Mesenchymal stem cell (in vitro differentiated cells and primary cell): ENCODE results near the gene MYCBPAP.

Experiments used
- DNase-seq: peaks from one replicate; pipeline ENCODE4 v3.0.0-alpha.2; 2013
- H2AFZ ChIP-seq: one replicate; pipeline ENCODE4 v1.6.1; 2013; ENCODE audit warnings: low read depth, mild to moderate bottlenecking, control low read depth, inconsistent platforms, low read length, moderate library complexity
- H2AK5ac ChIP-seq: 2 replicates; pipeline ENCODE4 v1.6.1; 2013; ENCODE audit warnings: low read length, moderate library complexity, mild to moderate bottlenecking, inconsistent platforms; ENCODE audit not compliant: severe bottlenecking
- H2BK120ac ChIP-seq: one replicate; pipeline ENCODE4 v1.6.1; 2013; ENCODE audit warnings: low read depth, mild to moderate bottlenecking, inconsistent platforms, low read length, moderate library complexity
- H2BK12ac ChIP-seq, 2 experiments: one replicate each; pipeline ENCODE4 v1.6.1; 2013; ENCODE audit warnings: inconsistent platforms in 2 of 2, low read length in 2 of 2, mild to moderate bottlenecking in 2 of 2, moderate library complexity in 2 of 2, control low read depth in 1 of 2
- H2BK15ac ChIP-seq: one replicate; pipeline ENCODE4 v1.6.1; 2013; ENCODE audit warnings: mild to moderate bottlenecking, low read depth, inconsistent platforms; ENCODE audit not compliant: poor library complexity, severe bottlenecking
- H2BK5ac ChIP-seq: 2 replicates; pipeline ENCODE4 v1.6.1; 2013; ENCODE audit warnings: low read depth, mild to moderate bottlenecking, low read length, control low read depth, inconsistent platforms; ENCODE audit not compliant: poor library complexity, severe bottlenecking
- H3K14ac ChIP-seq, 2 experiments: one replicate each; pipeline ENCODE4 v1.6.1; 2013; ENCODE audit warnings: inconsistent platforms in 2 of 2, low read length in 2 of 2, control low read depth in 1 of 2, mild to moderate bottlenecking in 1 of 2, moderate library complexity in 1 of 2
- H3K18ac ChIP-seq, 2 experiments: one replicate each; pipeline ENCODE4 v1.6.1; 2013; ENCODE audit warnings: inconsistent platforms in 2 of 2, low read length in 2 of 2, control low read depth in 1 of 2, low read depth in 1 of 2, mild to moderate bottlenecking in 1 of 2
- H3K23ac ChIP-seq, 2 experiments: one replicate each; pipeline ENCODE4 v1.6.1; 2013; ENCODE audit warnings: inconsistent platforms in 2 of 2, low read length in 2 of 2, mild to moderate bottlenecking in 2 of 2, moderate library complexity in 2 of 2, control low read depth in 1 of 2
- H3K27ac ChIP-seq: 2 replicates; pipeline ENCODE4 v1.5.1; 2013; ENCODE audit warnings: mild to moderate bottlenecking, moderate library complexity, low read length, control low read depth, inconsistent platforms; ENCODE audit not compliant: poor library complexity, severe bottlenecking
- H3K27me3 ChIP-seq, 2 experiments: 2 replicates each; pipeline versions ENCODE4 v1.6.1 to v1.7.0; 2013; ENCODE audit warnings: low read length in 2 of 2, mild to moderate bottlenecking in 2 of 2, moderate library complexity in 2 of 2, control low read depth in 1 of 2, inconsistent platforms in 1 of 2; ENCODE audit not compliant: control insufficient read depth in 1 of 2, insufficient read depth in 1 of 2
- H3K36me3 ChIP-seq, 2 experiments: 2 replicates each; pipeline versions ENCODE4 v1.6.1 to v1.7.0; 2013; ENCODE audit warnings: low read length in 2 of 2, control low read depth in 1 of 2, inconsistent platforms in 1 of 2, low read depth in 1 of 2, mild to moderate bottlenecking in 1 of 2; ENCODE audit not compliant: insufficient read depth in 2 of 2, control insufficient read depth in 1 of 2
- H3K4ac ChIP-seq, 2 experiments: one replicate each; pipeline ENCODE4 v1.6.1; 2013; ENCODE audit warnings: inconsistent platforms in 2 of 2, low read length in 2 of 2, mild to moderate bottlenecking in 2 of 2, moderate library complexity in 2 of 2, control low read depth in 1 of 2, low read depth in 1 of 2
- H3K4me1 ChIP-seq: 2 replicates; pipeline ENCODE4 v1.6.1; 2013; ENCODE audit warnings: low read depth, low read length, control low read depth; ENCODE audit not compliant: control insufficient read depth, insufficient read depth
- H3K4me2 ChIP-seq: 2 replicates; pipeline ENCODE4 v1.6.1; 2013; ENCODE audit warnings: low read length, mild to moderate bottlenecking, inconsistent platforms; ENCODE audit not compliant: poor library complexity, severe bottlenecking
- H3K4me3 ChIP-seq, 2 experiments: 2 replicates each; pipeline versions ENCODE4 v1.5.1 to v1.7.0; 2013; ENCODE audit warnings: low read length in 2 of 2, mild to moderate bottlenecking in 2 of 2, control low read depth in 1 of 2, low read depth in 1 of 2; ENCODE audit not compliant: insufficient read depth in 1 of 2
- H3K79me1 ChIP-seq: replicated peaks from 2 replicates; pipeline ENCODE4 v1.6.1; 2013; ENCODE audit warnings: mild to moderate bottlenecking, control low read depth, low read length, inconsistent platforms; ENCODE audit not compliant: poor library complexity, severe bottlenecking
- H3K9ac ChIP-seq: 2 replicates; pipeline ENCODE4 v1.7.0; 2013; ENCODE audit warnings: mild to moderate bottlenecking, low read length, moderate library complexity
- H3K9me3 ChIP-seq: 2 replicates; pipeline ENCODE4 v1.7.0; 2013; ENCODE audit warnings: mild to moderate bottlenecking, low read length; ENCODE audit not compliant: control insufficient read depth
- H4K8ac ChIP-seq: one replicate; pipeline ENCODE4 v1.6.1; 2013; ENCODE audit warnings: inconsistent platforms, mild to moderate bottlenecking, low read length, moderate library complexity
- H4K91ac ChIP-seq: one replicate; pipeline ENCODE4 v1.6.1; 2013; ENCODE audit warnings: mild to moderate bottlenecking, low read length, inconsistent platforms
- WGBS: methylation state at CpG from one replicate; pipeline ENCODE4 v1.1.7; 2013; ENCODE audit warnings: mixed read lengths; 5-methylcytosine and 5-hydroxymethylcytosine counted together

The MYCBPAP gene

DNA sequence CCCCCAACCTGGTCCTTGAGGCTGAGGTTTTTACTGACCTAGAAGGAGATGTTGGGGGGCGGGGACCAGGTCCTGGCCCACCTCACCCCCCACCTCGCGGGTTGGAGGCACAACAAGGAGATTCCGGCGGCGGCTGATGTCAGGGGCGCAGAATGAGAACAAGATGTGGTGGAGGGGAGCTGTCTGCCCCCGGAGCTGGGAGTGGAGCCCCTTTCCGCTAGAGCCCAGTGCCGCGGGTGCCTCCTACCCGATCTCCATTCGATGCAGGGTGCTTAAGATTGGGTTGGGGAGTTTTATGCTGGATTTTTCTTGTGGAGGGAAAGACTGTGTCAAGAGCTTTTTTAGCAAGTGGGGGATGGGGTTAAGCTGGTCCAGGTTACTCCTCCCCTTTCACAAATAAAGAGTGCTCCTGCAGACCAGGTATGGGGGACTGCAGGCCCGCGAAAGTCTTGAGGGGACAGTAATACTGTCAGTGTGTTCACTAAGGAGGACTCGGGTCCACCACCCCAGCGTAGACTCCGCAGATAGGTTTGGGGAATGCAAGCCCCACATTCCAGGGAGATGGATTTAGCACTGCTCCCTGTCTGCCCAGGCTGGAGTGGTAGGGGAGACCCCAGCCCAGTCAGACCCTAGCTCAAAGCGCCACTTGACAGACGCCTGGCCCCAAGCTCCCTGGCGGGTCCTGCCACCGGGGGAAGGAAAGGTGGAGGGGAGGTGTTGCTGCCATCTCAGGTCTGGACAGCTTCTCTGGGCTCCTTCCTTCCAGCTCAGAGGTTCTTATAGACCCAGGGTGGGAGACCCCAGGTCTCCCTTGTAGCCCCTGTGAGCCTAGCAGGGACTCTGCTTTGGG, 54.2 kb downstream of the MYCBPAP start:
- H3K9ac ChIP-seq: no peak overlapping the region
- no peak overlapping the region for H3K27ac ChIP-seq
- H3K18ac ChIP-seq: no peak overlapping the region
- H3K9me3 ChIP-seq: no peaks in the 10 kb centered on the region
- H4K8ac ChIP-seq: no peak overlapping the region
- no peak overlapping the region for H3K4ac ChIP-seq
- no peak overlapping the region for H3K14ac ChIP-seq
- H3K23ac ChIP-seq: no peak overlapping the region
- H2BK12ac ChIP-seq: no peak overlapping the region
- no peak overlapping the region for H4K91ac ChIP-seq
- peak overlapping the region in 1 of 2 experiments; percentile 33 for H3K4me3 ChIP-seq
- WGBS: 3% methylated on average over 22 of the region's 22 CpGs
- H3K4me1 ChIP-seq: peaks cover 33% of the 10 kb centered on the region
- no peaks in the 10 kb centered on the region for H3K36me3 ChIP-seq
- no peak overlapping the region for H3K4me2 ChIP-seq
- no peak overlapping the region for H2AK5ac ChIP-seq
- H2BK15ac ChIP-seq: no peak overlapping the region
- peaks cover 40 to 79% of the 10 kb centered on the region in 2 experiments for H3K27me3 ChIP-seq
- H3K79me1 ChIP-seq: no peaks in the 10 kb centered on the region
- DNase-seq: no peak
- no peak overlapping the region for H2AFZ ChIP-seq
- no peak overlapping the region for H2BK120ac ChIP-seq
- H2BK5ac ChIP-seq: no peak overlapping the region

DNA sequence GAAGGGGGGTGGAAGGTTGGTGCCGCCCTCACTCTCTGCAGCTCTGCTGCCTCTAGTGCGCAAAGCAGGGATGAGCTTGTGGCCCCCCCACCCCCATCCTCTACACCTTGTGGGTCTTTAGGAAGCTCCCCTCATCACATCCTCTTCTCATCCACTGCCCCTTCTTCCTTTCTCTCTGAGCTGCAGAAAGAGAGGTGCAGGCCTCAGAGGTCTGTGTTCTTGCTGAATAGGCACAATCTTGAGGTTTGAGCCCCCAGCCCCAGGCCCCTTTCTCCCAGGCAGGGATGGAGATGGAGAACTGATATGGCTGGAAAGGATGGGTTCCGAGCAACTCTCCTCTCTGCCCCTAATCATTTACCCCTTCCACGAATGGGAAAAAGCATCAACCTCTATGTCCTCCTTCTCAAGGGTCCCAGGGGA, 54.9 kb downstream of the MYCBPAP start:
- Histone ChIP-seq H3K27me3 (peaks cover 40 to 84% of the 10 kb centered on the region in 2 experiments), H3K9ac (no peak overlapping the region), H2AK5ac (no peak overlapping the region), H3K36me3 (no peaks in the 10 kb centered on the region), H2BK5ac (no peak overlapping the region), H4K8ac (no peak overlapping the region), H2BK15ac (no peak overlapping the region), H4K91ac (no peak overlapping the region), H3K4me3 (no peak overlapping the region), H3K79me1 (no peaks in the 10 kb centered on the region), H3K18ac (no peak overlapping the region), H2AFZ (no peak overlapping the region), H3K9me3 (no peaks in the 10 kb centered on the region), H2BK12ac (no peak overlapping the region), H3K23ac (no peak overlapping the region), H3K4ac (no peak overlapping the region), H3K4me1 (peaks cover 33% of the 10 kb centered on the region), H3K4me2 (no peak overlapping the region), H3K14ac (no peak overlapping the region), H2BK120ac (no peak overlapping the region), H3K27ac (no peak overlapping the region)
- DNase-seq: no peak
- 17% methylated on average over 3 of the region's 4 CpGs for WGBS

DNA sequence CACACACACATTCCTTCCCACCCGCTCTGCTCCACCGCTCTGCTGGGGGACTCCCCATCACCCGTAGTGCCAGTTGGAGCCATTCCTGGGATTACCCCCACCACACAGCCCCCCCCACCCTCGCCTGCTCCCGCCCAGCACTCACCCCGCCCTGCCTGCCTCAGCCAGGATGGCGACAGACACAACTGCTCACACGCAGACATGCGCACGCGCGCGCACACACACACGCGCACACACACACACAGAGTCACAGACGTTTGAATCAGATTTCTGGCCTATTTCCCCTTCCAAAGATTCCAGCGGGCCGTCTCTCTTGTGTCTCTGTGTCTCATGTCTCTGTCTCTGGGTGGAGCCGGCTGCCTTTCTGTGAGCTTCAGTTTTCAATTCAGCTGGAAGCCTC, 56.7 kb downstream of the MYCBPAP start:
- no peak overlapping the region for H3K23ac ChIP-seq
- no peak overlapping the region for H3K18ac ChIP-seq
- H3K9ac ChIP-seq: peak overlapping the region; percentile 82
- H2BK12ac ChIP-seq: no peak overlapping the region
- H3K27me3 ChIP-seq: peaks cover 29 to 76% of the 10 kb centered on the region in 2 experiments
- H2AFZ ChIP-seq: no peak overlapping the region
- no peak overlapping the region for H4K8ac ChIP-seq
- peak; percentile 59 for DNase-seq
- no peak overlapping the region for H3K4me2 ChIP-seq
- H4K91ac ChIP-seq: no peak overlapping the region
- H3K4ac ChIP-seq: no peak overlapping the region
- H2BK120ac ChIP-seq: no peak overlapping the region
- H2BK5ac ChIP-seq: no peak overlapping the region
- no peak overlapping the region for H2BK15ac ChIP-seq
- no peaks in the 10 kb centered on the region for H3K9me3 ChIP-seq
- WGBS: 37% methylated on average over 18 of the region's 19 CpGs
- H3K14ac ChIP-seq: no peak overlapping the region
- peak overlapping the region in 1 of 2 experiments; percentile 43 for H3K4me3 ChIP-seq
- peaks cover 21% of the 10 kb centered on the region for H3K4me1 ChIP-seq
- no peak overlapping the region for H3K27ac ChIP-seq
- H2AK5ac ChIP-seq: no peak overlapping the region
- H3K36me3 ChIP-seq: no peaks in the 10 kb centered on the region
- no peaks in the 10 kb centered on the region for H3K79me1 ChIP-seq

DNA sequence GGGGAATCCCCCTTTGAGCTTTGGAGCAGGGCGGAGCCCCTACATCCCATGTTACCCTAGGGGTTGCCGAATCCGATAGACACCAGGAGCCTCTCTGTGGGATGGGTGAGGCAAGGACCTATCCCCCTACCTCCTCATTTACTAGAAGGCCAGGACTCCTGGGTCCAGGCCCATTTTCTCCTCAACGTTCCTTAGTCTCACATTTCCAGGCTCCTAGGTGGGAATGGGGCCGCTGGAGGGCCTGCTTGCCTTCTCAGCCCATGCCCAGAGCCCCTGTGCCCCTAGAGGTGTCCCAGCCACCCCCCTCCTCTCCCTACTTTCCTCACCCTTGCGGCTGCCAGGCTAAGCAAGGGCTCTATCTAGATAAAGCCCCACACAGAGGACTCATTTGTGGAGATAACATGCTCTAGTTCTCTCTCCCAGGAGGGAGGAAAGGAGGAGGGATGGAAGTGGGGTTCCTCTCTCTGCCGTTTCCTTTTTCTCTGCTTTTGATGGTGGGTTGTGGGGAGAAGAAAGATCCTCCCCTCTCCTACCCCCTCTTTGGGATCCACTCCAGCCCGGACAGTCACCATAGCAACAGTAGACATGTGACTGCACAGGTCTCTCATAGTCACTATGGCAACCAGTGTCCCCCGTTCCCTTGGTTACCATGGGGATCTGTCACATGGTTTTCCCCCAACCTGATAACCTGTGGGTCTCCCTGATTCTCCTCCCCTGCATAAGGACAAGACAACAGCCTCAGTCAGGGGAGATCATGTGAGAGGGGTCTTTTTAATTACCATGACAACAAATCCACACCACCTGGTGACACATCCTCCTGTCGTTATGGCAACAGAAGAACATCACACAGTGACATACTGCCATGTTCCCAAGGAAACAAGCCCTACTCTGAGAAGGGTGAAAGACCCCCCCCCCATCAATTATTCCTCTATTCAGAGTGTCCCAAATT, 57.4 kb downstream of the MYCBPAP start:
- no peak overlapping the region for H3K23ac ChIP-seq
- H3K27me3 ChIP-seq: peaks cover 27 to 80% of the 10 kb centered on the region in 2 experiments
- peak; percentile 54 for DNase-seq
- H2BK15ac ChIP-seq: no peak overlapping the region
- H2BK5ac ChIP-seq: no peak overlapping the region
- H4K91ac ChIP-seq: no peak overlapping the region
- H2AK5ac ChIP-seq: no peak overlapping the region
- 52% methylated on average over 7 of the region's 10 CpGs for WGBS
- no peak overlapping the region for H4K8ac ChIP-seq
- H2AFZ ChIP-seq: no peak overlapping the region
- no peak overlapping the region for H3K4me2 ChIP-seq
- H3K4me3 ChIP-seq: no peak overlapping the region
- peak overlapping the region; percentile 82 for H3K9ac ChIP-seq
- no peaks in the 10 kb centered on the region for H3K36me3 ChIP-seq
- H3K79me1 ChIP-seq: no peaks in the 10 kb centered on the region
- H3K27ac ChIP-seq: no peak overlapping the region
- H2BK12ac ChIP-seq: no peak overlapping the region
- H3K4ac ChIP-seq: no peak overlapping the region
- H2BK120ac ChIP-seq: no peak overlapping the region
- H3K18ac ChIP-seq: no peak overlapping the region
- no peaks in the 10 kb centered on the region for H3K9me3 ChIP-seq
- H3K4me1 ChIP-seq: peaks cover 16% of the 10 kb centered on the region
- H3K14ac ChIP-seq: no peak overlapping the region
